ENCODE data around the gene PTPRR.

PTPRR gene

GRCh38 chr12:70691018-70691672 is 229.4 kb downstream of the PTPRR start:
- DNase-seq: peak; percentile 46

GRCh38 chr12:70686907-70687306 is 233.6 kb downstream of the PTPRR start:
- no peak for DNase-seq

- DNase-seq: peak; percentile 25
Observed at GRCh38 chr12:70686299-70686698, 234.2 kb downstream of the PTPRR start.

DNA sequence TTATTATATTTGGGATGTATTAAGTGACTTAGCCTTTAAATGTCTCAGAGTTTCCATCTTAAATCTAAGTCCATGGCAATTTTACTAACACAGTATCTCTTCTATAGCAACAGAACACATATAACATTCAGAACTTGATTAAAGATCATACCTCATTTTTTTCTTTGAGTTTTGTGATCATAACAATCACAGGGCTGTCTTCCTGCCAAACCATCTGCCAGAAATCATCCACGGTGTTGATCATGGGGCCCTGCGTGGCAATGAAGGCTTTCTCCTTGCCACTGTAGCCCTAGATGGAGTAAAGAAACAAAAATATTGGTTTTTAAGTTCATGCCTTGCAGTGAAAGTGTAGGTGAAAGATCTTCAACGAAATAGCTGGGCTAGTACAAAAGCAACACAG is 236.6 kb downstream of the PTPRR start:
- no peak for DNase-seq

DNA sequence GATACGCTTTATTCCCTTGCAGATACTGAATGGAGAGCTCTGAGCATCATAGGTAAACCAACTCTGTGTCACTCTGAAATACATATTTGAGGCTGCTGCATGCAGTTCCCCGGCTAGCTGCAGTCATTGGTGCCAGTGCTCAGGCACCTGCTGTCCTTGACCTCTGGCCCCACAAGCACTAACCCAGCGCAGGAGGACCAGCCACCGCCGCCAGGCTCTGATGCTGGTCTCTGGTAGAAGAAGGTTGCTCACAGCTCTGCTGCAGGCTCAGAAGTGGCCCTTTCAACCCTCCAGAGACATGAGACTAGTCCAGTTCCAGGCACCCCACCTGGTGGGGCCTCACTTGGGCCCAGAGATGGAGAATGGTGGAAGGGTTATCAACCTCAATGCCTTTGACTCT is 248.8 kb downstream of the PTPRR start:
- DNase-seq: no peak

DNA sequence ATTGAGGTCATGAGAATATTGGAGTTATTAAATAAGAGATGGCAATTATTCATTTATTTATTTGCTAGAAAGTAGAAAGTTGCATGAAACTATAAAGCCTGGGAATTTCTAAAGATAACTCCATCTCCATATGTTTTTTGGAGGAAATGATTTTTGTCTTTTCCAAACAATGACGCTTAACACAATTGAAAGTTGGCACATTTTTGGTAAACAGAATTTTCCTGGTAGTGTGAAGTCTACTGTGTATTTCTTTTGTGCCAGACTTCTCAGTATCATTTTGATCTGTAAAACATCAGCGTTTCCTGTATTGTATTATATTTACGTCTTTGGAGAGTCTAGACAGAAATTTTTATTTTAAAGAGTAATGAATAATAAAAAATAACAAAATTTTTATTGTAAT is 249.6 kb downstream of the PTPRR start:
- DNase-seq: no peak

DNA sequence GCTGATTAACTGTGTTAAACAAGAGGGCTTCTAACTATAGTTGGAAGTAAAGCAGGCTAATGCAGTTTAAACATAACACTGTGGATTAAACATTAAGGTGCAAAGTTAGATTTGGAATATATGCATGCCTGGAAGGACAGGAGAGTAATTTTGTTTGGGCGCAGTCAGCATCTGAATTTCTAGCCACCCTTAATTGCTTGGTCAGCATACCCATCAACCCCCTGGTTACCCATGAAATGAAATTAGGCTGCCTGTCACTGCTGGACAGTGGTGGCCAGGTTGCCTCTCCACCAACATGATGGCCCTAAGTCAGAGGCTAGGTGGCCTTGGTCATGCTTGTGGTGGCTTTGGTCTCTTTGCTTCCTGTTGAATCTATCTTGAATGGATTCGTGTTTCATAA is 253.3 kb downstream of the PTPRR start:
- DNase-seq: no peak

GRCh38 chr12:70666364-70666763 is 254.2 kb downstream of the PTPRR start:
- DNase-seq: no peak

GRCh38 chr12:70664465-70664881 is 256.1 kb downstream of the PTPRR start:
- no peak for DNase-seq

- no peak for DNase-seq
Observed at GRCh38 chr12:70663838-70664237, 256.7 kb downstream of the PTPRR start.

GRCh38 chr12:70661466-70662161 is 258.9 kb downstream of the PTPRR start:
- DNase-seq: peak; percentile 89

GRCh38 chr12:70660620-70661219 is 259.8 kb downstream of the PTPRR start:
- peak; percentile 74 for DNase-seq

DNA sequence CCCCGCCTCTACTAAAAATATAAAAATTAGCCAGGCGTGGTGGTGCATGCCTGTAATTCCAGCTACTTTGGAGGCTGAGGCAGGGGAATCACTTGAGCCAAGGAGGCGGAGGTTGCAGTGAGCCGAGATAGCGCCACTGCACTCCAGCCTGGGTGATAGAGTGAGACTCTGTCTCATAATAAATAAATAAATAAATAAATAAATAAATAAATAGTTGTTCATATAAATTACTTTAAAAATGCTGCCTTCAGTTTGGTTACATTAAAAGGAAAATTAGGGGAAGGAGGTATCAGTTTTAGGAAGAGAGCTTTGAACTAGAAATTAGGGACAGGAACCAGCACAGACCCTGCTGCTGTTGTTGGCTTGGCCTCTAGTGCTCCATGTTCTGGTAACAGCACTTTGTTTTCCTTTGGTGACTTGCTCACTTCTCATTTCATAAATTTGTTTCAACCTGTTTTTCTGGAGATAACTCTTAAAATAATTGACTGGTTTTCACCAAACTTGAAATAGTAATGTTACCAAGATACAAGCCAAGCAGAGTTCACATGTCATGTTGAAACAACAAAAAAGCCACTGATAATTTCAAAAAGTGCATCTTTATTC is 260.4 kb downstream of the PTPRR start:
- no peak for DNase-seq

- DNase-seq: no peak
Observed at GRCh38 chr12:70659077-70659606, 261.4 kb downstream of the PTPRR start.

- no peak for DNase-seq
Observed at GRCh38 chr12:70657616-70658286, 262.8 kb downstream of the PTPRR start.

DNA sequence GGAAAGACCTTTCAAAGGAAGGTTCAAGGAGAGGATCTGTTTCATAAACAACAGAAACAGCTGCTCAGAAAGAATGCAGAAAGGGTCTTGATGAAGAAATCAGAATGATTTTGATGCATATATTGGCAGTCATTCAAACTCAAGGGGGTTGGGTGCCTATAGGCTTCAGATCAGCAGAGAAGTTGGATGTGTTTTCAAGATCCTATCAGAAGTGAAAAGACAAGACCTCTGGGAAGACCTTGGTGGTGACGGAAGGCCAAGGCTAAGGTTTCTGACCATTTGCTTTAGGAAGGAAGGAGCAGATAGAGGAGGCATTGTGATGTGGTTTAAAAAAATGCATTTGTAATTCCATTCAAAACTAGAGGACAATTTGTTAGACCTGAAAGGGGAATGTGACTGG is 268.1 kb downstream of the PTPRR start:
- peak; percentile 46 for DNase-seq

GRCh38 chr12:70648831-70649230 is 271.7 kb downstream of the PTPRR start:
- peak; percentile 84 for DNase-seq

GRCh38 chr12:70648191-70648590 is 272.3 kb downstream of the PTPRR start:
- peak; percentile 37 for DNase-seq

DNA sequence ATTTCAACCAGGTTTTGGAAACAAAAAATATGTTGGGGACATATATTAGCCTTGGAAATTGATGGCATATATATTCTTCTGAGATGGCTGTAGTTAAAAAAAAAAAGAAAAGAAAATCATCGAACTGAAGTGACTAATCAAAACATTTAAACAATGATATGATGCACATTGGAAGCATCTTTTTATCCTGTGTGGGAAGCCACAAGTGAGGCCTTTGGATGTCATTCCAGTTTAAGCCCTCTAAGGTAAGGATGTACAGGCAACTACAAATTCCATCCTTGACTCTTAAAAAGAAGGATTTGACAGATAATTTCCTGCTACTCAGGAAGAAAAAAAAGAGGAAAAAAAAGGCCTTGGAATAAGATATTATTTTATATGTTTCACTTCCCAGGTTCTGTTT is 273.7 kb downstream of the PTPRR start:
- DNase-seq: peak; percentile 90

DNA sequence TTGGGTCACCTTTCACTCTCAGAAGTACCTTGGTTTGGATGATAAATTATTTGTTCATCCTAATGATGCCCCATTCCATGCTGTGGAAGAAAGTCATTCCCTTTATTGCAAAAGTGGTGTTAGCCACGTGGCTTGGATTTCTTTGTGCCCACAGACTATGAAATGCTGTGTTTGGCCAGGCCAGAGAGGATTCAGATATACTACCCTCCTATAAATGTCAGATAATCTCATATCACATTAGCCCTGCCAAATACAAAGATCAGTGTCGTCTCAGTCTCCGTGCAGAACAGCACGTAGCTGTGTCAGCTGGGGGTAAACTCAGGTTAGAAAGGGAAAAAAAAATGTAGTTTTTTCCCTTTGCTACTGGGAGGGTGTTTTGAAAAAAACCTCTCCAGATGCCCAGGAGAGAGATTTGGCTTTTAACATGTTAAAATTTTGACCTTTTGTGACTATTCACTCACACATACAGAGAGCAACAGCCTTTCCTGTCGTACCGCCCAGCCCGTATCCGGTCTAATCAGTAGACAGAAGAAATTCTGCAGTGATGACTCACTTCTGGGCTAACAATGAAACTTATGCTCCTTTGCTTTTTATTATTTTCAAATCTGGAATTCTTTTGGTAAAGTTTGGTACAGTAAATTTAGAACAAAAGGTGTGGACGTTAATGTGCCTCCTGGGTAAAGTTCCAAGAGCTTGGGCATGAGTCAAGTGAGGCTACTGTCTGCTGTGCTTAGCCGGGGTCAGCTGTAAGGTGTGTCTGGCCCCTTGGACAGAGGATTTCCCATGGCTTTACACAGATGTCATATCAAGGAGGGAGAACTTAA is 274.8 kb downstream of the PTPRR start:
- DNase-seq: peak; percentile 94

DNA sequence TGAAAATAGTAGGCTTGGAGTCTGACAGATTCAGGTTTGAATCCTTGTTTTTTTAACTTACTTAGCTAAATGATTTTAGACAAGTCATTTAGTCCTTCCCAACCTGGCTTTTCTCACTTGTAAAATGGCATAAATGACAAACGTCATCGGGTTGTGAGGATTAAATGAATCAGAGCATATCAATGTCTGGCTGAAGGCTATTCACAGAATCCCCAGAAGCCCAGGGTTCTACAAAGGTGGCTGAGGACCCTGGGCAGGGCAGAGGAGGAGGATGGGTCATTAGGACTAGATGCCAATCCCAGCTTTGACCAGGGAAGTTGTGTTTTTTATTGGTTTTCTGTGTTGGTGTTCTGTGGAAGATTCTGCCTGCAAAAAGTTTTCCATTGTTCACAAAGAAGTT is 275.7 kb downstream of the PTPRR start:
- no peak for DNase-seq

- DNase-seq: no peak
Observed at GRCh38 chr12:70643939-70644338, 276.6 kb downstream of the PTPRR start.

All from fibroblast of skin of abdomen (primary cell).